IMR-90 (cell line): ENCODE data around the gene ITGB2. TPM values are rescaled to one million over a fixed set of nuclear protein-coding genes. Genes with fewer than 3 reads are reported as not detected.

Experiments
- ATAC-seq: fragments of 200-7000 bp; cut with Tn5 transposase; 2 replicates; pipeline ENCODE4 v1.9.1; 2020; ENCODE audit warnings: low read depth, mild to moderate bottlenecking, moderate library complexity
- BruUV-seq: library from RNA; stranded (reverse); fragments of 400-500 nt; replicated peaks from 2 replicates; lab custom pipeline; 2021; lab: Mats Ljungman, UMichigan
- CTCF ChIA-PET: fragments of 300-600 bp; formaldehyde crosslinking; extraction: SDS; loops from one replicate; lab custom pipeline; 2021; ENCODE audit warnings: antibody characterized with exemption; lab: Yijun Ruan, JAX
- POLR2A ChIA-PET: fragments of 300-600 bp; sonication (Branson Sonifier 250); formaldehyde crosslinking; loops from one replicate; lab custom pipeline; 2022; ENCODE audit warnings: antibody characterized with exemption; ENCODE audit not compliant: unreplicated experiment; lab: Charles Lee
- DNase-seq: peaks from one replicate; pipeline ENCODE4 v3.0.0; 2013
- H2AFZ ChIP-seq: replicated peaks from 2 replicates; pipeline ENCODE3; 2013; ENCODE audit warnings: low read length, mild to moderate bottlenecking; ENCODE audit not compliant: poor library complexity
- H2AK5ac ChIP-seq: 2 replicates; pipeline ENCODE4 v1.6.1; 2013; ENCODE audit warnings: low read depth, low read length, inconsistent platforms
- H2AK9ac ChIP-seq: replicated peaks from 2 replicates; pipeline ENCODE3; 2013; ENCODE audit warnings: mild to moderate bottlenecking, low read depth, low read length, moderate library complexity; ENCODE audit not compliant: poor library complexity
- H2BK120ac ChIP-seq: 2 replicates; pipeline ENCODE4 v1.6.1; 2013; ENCODE audit warnings: low read depth, low read length, inconsistent platforms
- H2BK15ac ChIP-seq: 3 replicates; pipeline ENCODE4 v1.6.1; 2013; ENCODE audit warnings: low read depth, low read length, inconsistent platforms
- H2BK20ac ChIP-seq: 2 replicates; pipeline ENCODE4 v1.6.1; 2013; ENCODE audit warnings: low read depth, mild to moderate bottlenecking, inconsistent platforms, low read length, moderate library complexity
- H2BK5ac ChIP-seq: 2 replicates; pipeline ENCODE4 v1.6.1; 2013; ENCODE audit warnings: mild to moderate bottlenecking, low read depth, low read length, inconsistent platforms; ENCODE audit not compliant: poor library complexity, severe bottlenecking
- H3K14ac ChIP-seq: replicated peaks from 2 replicates; pipeline ENCODE4 v1.6.1; 2013; ENCODE audit warnings: low read depth, low read length, inconsistent platforms
- H3K18ac ChIP-seq: 2 replicates; pipeline ENCODE4 v1.6.1; 2013; ENCODE audit warnings: low read depth, low read length, control low read depth
- H3K23ac ChIP-seq: 2 replicates; pipeline ENCODE4 v1.6.1; 2013; ENCODE audit warnings: low read depth, low read length, inconsistent platforms
- H3K27ac ChIP-seq: 2 replicates; pipeline ENCODE4 v1.5.1; 2013; ENCODE audit warnings: mild to moderate bottlenecking, control low read depth, low read length; ENCODE audit not compliant: insufficient read depth
- H3K27me3 ChIP-seq: 2 replicates; pipeline ENCODE4 v1.6.1; 2013; ENCODE audit warnings: low read length; ENCODE audit not compliant: control insufficient read depth, insufficient read depth
- H3K36me3 ChIP-seq: 2 replicates; pipeline ENCODE4 v1.6.1; 2013; ENCODE audit warnings: low read length, mixed read lengths; ENCODE audit not compliant: control insufficient read depth, insufficient read depth
- H3K4ac ChIP-seq: 2 replicates; pipeline ENCODE4 v1.6.1; 2013; ENCODE audit warnings: low read depth, low read length, inconsistent platforms
- H3K4me1 ChIP-seq: 2 replicates; pipeline ENCODE4 v1.6.1; 2013; ENCODE audit warnings: low read length, mixed read lengths; ENCODE audit not compliant: control insufficient read depth, insufficient read depth
- H3K4me2 ChIP-seq: 2 replicates; pipeline ENCODE4 v1.6.1; 2013; ENCODE audit warnings: low read depth, mild to moderate bottlenecking, control low read depth, low read length, moderate library complexity
- H3K4me3 ChIP-seq: 2 replicates; pipeline ENCODE4 v1.5.1; 2013; ENCODE audit warnings: low read depth, mild to moderate bottlenecking, control low read depth, low read length, moderate library complexity; ENCODE audit not compliant: insufficient read depth
- H3K56ac ChIP-seq: 2 replicates; pipeline ENCODE4 v1.6.1; 2013; ENCODE audit warnings: low read length, inconsistent platforms; ENCODE audit not compliant: insufficient read depth; ENCODE audit errors: extremely low read depth
- H3K79me1 ChIP-seq, 2 experiments: 2 replicates each; pipeline ENCODE4 v1.6.1; 2013; ENCODE audit warnings: low read length in 2 of 2, inconsistent platforms in 1 of 2, low read depth in 1 of 2
- H3K9ac ChIP-seq: 2 replicates; pipeline ENCODE4 v1.6.1; 2013; ENCODE audit warnings: low read depth, low read length, control low read depth
- H3K9me1 ChIP-seq: 2 replicates; pipeline ENCODE4 v1.6.1; 2013; ENCODE audit warnings: low read length, inconsistent platforms; ENCODE audit not compliant: insufficient read depth
- H3K9me3 ChIP-seq: 2 replicates; pipeline ENCODE4 v1.6.1; 2013; ENCODE audit warnings: low read length; ENCODE audit not compliant: control insufficient read depth, insufficient read depth
- H4K20me1 ChIP-seq: 2 replicates; pipeline ENCODE4 v1.6.1; 2013; ENCODE audit warnings: low read length, inconsistent platforms; ENCODE audit not compliant: insufficient read depth
- H4K5ac ChIP-seq: 2 replicates; pipeline ENCODE4 v1.6.1; 2013; ENCODE audit warnings: mild to moderate bottlenecking, low read depth, low read length, control low read depth
- H4K8ac ChIP-seq, 2 experiments: 2 replicates each; pipeline ENCODE4 v1.6.1; 2013; ENCODE audit warnings: low read depth in 2 of 2, low read length in 2 of 2, control low read depth in 1 of 2, inconsistent platforms in 1 of 2
- H4K91ac ChIP-seq: 2 replicates; pipeline ENCODE4 v1.6.1; 2013; ENCODE audit warnings: low read depth, low read length, inconsistent platforms; ENCODE audit not compliant: insufficient read depth
- POLR2A ChIP-seq: IDR thresholded peaks from 2 replicates; pipeline ENCODE4 v1.6.1; 2012; ENCODE audit warnings: mild to moderate bottlenecking, low read depth, low read length
- RFX5 ChIP-seq: IDR thresholded peaks from 2 replicates; pipeline ENCODE4 v1.8.0; 2012; ENCODE audit warnings: low read depth, mild to moderate bottlenecking, low read length, moderate library complexity
- WGBS, 2 experiments: methylation state at CpG; one replicate each; pipeline versions ENCODE4 v1.1.5 to v1.1.7; 2013; ENCODE audit warnings: missing lambda C conversion rate in 2 of 2; ENCODE audit not compliant: insufficient read length in 1 of 2; ENCODE audit errors: extremely low coverage in 2 of 2; 5-methylcytosine and 5-hydroxymethylcytosine counted together
- dilution Hi-C: fragments of 300-500 bp; cut with HindIII; formaldehyde crosslinking; loops from one replicate; pipeline ENCODE4 v1.14.3; 2018; ENCODE audit warnings: low sequenced_read_pairs; ENCODE audit not compliant: unreplicated experiment
- in situ Hi-C: fragments of 300-500 bp; cut with MboI; formaldehyde crosslinking; loops from 3 replicates; pipeline ENCODE4 v1.14.3; 2019; ENCODE audit warnings: low sequenced_read_pairs, inconsistent platforms, mixed read lengths
- intact Hi-C: fragments of 100-400 bp; cut with micrococcal nuclease; formaldehyde crosslinking; loops from 2 replicates; pipeline ENCODE4 v1.10.0; 2022
- polyA plus RNA-seq, 3 experiments: library from polyadenylated mRNA; depleted of rRNA; stranded (reverse); fragments of >200 nt; gene quantifications; 2 replicates each; pipeline ENCODE4 v1.2.3, GENCODE V29; 2012; ENCODE audit warnings: low replicate concordance in 1 of 3
- total RNA-seq: library from RNA; depleted of rRNA; stranded (reverse); fragments of >200 nt; gene quantifications from 2 replicates; pipeline ENCODE4 v1.2.3, GENCODE V29; 2012

The ITGB2 gene
- total and polyA plus RNA-seq, 2 of the 4 experiments (the other 2 are of a cell fraction): 0.14 TPM; not detected in 1

DNA sequence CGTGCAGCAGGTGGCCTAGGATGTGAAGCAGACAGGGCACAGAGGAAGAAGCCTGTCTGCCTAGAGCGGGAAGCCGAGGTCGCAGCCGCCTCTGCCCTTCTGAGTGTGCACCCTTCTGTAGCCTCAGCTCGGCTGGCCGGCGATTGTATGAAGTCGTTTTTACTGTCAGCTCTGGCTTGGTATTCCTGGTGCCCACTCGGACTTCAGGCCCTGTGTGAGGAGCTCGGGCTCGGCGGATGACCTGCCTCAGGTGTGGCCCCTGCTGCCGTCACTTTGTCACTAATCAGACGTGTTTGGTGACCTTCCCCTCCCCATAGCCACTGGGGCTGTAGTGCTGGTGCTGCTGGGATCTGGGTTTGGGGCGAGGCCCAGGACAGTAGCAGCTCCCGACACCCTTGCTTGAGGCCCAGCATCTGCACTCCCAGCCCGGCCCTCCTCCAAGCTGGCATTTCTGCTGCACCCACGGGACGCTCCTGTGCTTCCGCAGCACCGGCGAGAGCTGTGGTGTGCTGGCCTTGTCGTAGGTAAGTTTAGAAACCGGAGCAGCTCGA is 37.3 kb upstream of the ITGB2 start:
- no peak overlapping the region for H3K18ac ChIP-seq
- no peak overlapping the region for H3K4me2 ChIP-seq
- H3K9me3 ChIP-seq: no peaks in the 10 kb centered on the region
- no peak overlapping the region for H4K5ac ChIP-seq
- H3K9ac ChIP-seq: no peak overlapping the region
- 0 out of 4 replicates have a peak overlapping the region, but pooled peaks of 1 of the 2 experiments have one; percentile 5 for H4K8ac ChIP-seq
- H3K4me3 ChIP-seq: no peak overlapping the region
- no peak for TF ChIP-seq RFX5
- TF ChIP-seq POLR2A: no peak
- no peak overlapping the region for H3K27ac ChIP-seq
- no peak overlapping the region for H2AFZ ChIP-seq
- POLR2A ChIA-PET: no interaction called here
- DNase-seq: no peak
- H3K4ac ChIP-seq: peak overlapping the region; percentile 50
- H3K79me1 ChIP-seq: peaks cover 29 to 68% of the 10 kb centered on the region in 2 experiments
- H3K14ac ChIP-seq: no peak overlapping the region
- CTCF ChIA-PET: no interaction called here
- no peak for ATAC-seq
- intact Hi-C loops (no loop called here), dilution Hi-C loops (no loop called here), in situ Hi-C loops (no loop called here)
- H2BK120ac ChIP-seq: peak overlapping the region; percentile 78
- no peaks in the 10 kb centered on the region for H3K27me3 ChIP-seq
- 100% methylated on average over 11 of the region's 26 CpGs; no CpG with 5 or more reads in 1 of the 2 experiments for WGBS, 2 experiments
- no peak overlapping the region for H3K56ac ChIP-seq
- BruUV-seq: no TSS peak
- H2BK5ac ChIP-seq: no peak overlapping the region
- H4K20me1 ChIP-seq: peaks cover 10% of the 10 kb centered on the region
- H3K36me3 ChIP-seq: peaks cover 33% of the 10 kb centered on the region
- no peak overlapping the region for H3K23ac ChIP-seq
- H3K9me1 ChIP-seq: peaks cover 11% of the 10 kb centered on the region; the same call in 1 of the 2 replicates
- no peak overlapping the region for H2AK9ac ChIP-seq
- peak overlapping the region; percentile 42 for H2AK5ac ChIP-seq
- peak overlapping the region; percentile 46; the same call in 1 of the 2 replicates for H4K91ac ChIP-seq
- H3K4me1 ChIP-seq: peaks cover 20% of the 10 kb centered on the region
- H2BK20ac ChIP-seq: peak overlapping the region; percentile 28; the same call in 1 of the 2 replicates
- no peak overlapping the region for H2BK15ac ChIP-seq
